Measurements from ENCODE around the gene TMEM132D.

TMEM132D gene

DNA sequence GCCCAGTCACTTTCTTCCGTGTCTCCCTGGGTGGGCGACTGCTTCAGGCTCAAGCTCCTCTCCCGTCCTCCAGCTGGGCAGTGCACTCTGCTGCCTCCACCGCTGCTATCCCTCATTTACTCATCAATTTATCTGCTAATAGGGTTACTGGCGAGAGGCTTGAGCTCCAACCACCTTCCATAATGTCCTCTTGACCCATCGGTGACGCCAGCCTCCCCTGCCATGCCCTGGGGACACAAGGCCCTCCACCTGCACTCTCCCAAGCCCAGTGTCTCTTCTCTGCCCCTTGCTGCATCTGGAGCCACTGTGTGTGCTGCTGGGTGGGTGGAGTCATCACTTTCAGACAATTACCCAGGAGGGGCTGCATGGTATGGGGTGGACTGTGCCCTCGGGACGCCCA lies 78.5 kb downstream of the TMEM132D start:
- DNase-seq, result no peak

DNA sequence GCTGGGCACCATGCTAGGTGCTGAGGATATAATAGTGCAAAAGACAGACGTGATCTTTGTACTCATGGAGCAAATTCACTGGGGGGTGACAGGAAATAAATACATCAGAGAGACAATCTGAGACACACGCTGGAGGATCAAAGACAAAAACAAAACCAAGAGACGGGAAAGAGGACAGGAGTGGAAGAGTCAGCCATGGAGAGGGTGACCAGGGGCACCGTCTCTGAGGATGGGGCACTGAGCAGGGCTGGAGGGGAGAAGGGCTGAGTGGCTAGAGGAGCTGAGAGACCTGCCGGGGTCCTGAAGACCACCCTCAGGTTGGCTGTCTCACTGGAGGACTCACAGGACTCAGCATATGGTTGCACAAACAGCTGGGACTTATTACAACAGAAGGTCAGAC lies 81.9 kb downstream of the TMEM132D start:
- DNase-seq, result no peak

DNA sequence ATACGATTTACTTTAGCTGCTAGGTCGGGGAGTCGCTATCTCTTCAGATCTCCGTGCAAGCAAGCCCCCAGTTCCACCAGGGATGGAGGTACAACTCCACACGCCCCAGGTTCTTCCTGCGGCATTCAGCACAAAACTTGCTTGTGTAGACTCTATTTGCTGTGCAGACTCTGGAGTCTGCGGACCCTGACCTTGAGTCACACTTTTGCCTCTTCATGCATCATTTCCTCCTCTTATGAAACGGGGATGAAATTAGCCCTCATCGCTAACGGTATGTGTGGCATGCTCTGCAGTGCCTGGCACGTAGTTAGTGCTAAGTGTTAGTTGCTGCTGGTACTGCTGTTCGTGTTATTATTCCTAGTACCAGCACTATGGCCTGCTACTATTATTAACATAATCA lies 84.4 kb downstream of the TMEM132D start:
- DNase-seq, result no peak

DNA sequence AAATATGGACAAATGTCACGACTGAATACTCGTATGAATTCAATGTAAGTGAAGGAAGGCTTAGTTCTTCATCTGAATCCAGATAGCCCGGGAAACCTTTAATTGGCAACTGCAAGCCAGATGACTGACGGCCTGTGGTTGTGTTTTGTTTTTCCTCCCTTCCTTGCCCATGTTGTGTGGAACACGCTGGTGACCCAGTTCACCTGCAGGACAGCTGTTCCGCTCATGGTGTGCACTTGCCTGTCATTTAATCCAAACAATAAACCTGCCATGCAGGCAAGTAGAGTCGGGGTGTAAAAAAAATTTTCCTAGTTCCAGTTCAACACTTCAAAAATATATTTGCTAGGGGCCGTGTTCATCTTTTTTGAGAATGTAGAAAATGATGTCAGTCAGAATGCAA lies 88.0 kb downstream of the TMEM132D start:
- no peak for DNase-seq

DNA sequence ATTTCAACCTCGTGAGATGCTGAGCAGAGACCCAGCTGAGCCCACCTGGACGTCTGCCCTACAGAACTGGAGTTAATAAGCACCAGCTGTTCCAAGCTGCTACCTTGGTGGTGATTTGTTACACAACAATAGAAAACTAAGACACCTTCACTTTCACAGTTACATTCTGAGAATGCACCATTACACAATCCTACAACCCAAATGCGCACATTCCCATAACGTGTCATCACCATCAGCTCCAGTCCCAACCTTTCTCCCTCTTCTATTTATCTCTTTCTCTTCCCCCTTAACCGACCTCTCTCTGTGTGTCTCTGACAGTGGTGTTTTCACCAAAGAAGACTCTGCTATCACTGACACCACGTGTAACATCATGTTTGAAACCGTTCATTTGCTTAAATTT lies 91.9 kb downstream of the TMEM132D start:
- DNase-seq, result no peak

DNA sequence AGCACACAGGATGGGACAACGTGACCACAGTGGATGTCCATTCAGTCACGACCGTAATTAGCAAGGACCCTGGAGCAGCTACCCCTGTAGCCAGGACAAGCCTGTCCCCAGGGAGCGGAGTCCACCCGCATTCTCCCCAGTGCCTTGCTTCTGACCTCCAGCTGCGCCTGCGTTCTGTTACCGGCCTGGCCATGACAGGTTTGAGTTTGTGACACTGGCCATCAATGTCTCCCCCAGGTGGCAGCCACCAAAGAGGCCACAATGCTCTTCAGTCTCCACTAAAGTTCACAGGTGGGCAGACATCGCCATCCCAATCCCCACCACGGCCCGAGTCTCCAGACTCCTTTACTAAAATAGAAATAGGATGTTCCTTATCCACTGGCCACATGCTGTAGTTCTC lies 96.7 kb downstream of the TMEM132D start:
- DNase-seq, result no peak

DNA sequence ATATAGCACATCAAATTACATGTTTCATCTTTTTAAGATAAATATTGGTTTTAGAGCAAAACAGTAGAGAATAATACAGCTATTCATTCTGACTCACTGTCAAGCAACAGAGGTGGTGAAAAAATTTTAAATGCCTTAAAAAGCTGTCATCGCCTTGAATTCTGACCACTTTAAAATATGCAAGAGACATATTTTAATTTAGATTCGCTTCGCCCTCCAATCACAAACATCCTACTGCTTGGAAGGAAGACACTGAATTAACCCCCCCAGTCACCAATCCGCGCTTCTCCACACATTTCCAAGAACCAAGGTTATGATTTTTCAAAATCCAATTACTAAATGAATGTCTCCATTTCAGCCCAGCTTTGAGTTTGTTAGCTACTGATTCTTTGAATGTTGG lies 112.4 kb downstream of the TMEM132D start:
- no peak for DNase-seq

DNA sequence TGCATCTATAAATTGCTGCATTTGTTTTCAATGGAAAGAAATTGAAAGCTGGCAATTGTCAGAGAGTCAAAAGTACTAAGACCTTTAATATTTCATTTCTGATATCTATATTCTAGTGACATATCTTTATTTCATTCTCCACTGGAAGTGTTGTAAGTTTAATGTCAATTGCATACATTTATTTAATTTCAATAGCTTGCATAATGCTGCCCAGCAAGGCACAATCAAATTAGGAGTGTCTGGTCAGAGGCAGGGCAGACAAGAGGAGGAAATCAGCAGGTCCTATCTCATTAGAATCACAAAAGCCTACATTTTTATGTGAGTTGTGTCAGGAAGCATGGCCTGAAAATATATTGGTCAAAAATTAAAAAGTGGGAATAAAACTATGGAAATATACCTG lies 112.9 kb downstream of the TMEM132D start:
- no peak for DNase-seq

DNA sequence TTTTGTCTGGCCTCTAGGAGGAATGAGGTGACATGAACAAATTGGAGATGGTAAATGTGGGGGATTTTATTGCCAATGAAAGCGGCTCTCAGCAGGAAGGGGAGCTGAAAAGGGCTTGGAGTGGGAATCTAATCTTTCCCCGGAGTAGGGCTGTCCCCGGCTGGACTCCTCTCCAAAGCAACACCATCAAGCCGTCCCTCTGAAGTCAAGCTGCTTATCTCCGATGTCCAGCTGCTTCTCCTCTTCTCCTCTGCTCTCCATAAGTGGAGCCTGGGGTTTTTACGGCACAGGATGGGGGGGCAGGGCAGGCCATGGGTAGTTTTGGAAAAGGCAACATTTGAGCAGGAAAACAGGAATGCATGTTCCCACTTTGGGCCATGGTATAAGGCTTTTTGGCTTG lies 113.5 kb downstream of the TMEM132D start:
- no peak for DNase-seq

DNA sequence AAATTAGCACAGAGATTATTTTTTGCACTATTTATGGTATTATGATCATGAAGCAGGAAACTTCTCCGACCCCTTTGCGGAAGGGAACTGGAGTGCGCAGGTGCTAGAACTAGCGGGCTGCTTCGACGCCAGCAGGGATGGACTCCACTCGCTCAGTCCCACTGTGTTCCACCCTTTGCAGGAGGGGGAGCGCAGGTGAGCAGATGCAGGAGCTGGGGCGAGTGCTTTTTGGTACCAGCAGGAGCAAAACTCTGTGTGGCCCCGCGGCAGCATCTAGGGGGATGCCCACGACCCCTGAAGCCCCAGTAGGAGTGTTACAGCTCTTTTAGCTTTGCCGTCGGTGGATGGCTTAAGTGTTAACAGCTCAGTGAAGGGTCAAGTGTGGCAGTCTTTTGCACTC lies 113.9 kb downstream of the TMEM132D start:
- DNase-seq, result no peak

DNA sequence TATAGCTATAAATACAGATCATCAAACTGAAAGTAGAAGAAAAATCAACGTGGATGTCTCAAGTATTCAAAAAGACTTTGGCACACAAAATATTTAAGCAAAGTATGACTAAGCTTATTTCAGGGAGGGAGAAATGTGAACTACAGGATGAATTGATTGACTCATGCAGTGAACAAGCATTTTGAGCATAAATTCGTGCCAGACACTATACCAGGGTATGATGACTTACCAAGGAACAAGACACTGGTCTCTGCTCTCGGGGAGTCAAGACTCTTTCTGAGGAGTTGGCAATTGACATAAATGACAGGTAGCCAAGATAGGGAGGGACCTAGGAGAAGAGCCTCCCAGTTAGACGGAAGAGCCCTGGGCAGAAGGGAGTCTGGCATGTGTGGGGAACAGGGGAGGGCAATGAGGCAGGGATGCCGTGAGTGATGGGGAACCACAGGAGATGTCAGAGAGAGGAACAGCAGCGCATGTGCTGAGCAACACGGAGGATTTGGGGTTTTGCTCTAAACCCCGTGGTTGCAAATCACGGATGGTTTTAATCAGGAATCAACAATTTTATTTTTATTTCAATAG lies 115.2 kb downstream of the TMEM132D start:
- DNase-seq, result no peak

DNA sequence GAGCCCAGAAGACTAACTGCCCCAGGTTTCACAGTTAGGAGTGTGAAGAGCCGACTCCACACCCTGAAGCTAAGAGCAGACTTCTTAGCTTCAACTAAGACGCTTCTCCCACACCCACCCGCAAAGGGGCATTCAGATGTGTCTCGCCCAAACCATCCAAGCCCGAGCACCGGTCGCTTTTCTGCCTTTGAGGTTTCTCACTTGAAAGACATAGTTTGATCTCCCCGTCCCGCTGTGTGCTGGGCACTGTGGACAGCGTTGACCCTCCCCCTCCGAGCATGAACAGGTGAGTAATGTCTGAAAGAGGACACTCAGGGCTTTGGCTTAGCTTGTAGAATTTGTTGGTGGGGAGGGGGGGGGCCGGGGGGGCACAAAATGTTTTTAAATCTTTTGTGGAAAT lies 123.8 kb downstream of the TMEM132D start:
- DNase-seq, result no peak

DNA sequence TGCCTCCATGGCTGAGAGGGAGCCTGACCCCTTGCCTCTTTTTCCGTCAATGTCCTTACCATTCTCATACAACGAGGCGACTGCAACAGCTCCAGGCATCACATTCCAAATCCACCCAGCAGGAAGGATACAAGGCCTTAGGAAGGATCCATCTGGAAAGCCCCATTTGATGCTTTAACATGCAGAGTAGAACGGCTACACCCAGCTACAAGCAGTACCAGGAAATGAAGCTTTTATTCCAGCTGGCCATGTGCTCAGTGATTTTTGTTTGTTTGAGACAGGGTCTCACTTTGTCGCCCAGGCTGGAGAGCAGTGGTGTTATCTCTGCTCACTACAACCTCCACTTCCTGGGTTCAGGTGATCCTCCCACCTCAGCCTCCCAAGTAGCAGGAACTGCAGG lies 124.8 kb downstream of the TMEM132D start:
- DNase-seq, result no peak

DNA sequence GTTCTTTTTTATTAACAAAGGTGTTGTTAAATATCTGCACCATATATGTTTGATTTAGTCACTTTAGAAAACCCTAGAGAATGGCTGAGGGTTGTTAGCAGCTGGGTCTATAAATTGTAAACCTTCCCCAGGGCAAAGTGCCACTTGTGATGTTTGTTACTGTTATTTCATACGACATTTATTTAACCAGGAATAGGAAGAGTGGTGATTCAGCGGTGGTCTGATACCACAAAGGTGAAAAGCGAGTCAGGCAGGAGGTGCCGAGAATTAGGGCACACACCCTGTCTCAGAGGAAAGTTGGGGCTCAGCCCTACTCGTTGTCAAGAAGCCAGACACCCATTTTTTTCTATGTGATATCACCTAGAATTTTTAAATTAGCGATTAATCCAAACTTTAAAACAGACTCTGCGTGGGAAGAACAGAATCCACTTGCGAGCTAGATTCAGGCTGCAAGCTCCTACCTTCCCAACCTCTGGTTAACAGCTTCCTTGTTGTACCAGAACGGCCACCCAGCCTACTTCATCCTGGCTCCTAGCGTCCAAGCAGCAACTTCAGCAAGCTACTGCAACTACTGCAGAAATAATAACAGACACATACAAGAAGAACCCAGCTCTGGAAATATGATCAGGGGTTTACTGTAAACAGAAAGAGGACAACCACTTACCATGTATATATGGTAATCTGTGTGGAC lies 126.7 kb downstream of the TMEM132D start:
- DNase-seq, result no peak

DNA sequence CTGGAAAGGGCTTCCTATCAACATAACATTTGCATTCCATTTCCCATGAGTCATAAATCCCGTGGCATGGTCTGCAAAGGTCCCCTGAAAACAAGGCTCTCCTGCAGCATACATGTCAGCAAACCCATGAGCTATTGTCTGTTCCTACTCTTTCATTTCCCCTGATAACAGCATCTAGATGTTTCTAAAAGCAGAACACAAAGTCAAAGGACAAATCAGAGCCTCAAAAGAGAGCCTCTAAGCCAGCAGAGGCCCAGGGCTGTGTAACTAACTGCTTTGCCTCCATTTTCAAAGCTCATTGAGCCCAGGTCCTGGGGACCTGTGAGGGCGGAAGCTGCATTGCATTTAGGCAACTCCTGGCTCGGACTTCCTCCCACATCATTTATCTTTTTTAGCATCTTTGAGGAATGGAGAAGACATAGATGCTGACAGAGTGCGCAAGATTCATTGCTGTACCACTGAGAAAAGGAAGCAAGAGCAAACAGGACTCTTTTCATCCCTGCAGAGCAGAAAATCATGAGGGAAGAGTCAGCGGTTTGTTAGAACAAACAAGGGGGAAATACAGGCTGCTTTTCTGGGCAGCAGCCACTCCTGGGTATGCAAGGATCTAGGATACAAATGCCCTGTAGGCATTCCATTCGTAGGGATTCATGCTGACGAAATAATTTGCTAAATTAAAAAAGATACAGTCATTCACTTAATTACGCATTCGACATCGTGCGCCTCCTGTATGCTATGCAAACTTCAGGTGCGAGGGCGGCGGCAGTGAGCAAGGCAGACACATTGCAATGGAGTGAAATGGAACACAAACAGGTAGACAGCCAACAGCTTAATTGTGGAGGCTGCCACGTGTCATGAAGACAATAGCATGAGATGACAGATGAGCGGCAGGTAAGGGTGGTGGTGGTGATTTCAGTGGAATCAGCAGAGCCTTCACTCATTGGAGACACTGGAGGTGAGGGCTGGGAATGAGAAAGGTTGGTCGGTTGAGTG lies 131.0 kb downstream of the TMEM132D start:
- no peak for DNase-seq

DNA sequence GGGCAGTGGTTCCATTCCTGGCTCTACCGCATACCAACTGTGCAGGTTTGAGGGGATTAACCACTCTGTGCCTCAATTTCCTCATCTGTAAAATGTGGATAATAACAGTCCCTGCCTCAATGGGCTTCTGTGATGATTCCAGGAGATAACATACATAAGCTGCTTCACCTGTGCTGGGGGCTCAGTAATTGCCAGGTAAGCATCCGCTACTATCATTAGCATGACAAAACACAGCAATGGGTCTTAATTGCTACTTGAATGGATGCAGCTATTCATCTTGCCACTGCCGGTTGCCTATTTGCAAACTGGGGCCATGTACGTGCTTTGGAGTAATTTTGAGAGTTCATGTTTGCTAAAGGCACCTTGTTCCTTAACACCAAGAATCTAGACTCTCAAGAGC lies 132.6 kb downstream of the TMEM132D start:
- DNase-seq, result no peak

DNA sequence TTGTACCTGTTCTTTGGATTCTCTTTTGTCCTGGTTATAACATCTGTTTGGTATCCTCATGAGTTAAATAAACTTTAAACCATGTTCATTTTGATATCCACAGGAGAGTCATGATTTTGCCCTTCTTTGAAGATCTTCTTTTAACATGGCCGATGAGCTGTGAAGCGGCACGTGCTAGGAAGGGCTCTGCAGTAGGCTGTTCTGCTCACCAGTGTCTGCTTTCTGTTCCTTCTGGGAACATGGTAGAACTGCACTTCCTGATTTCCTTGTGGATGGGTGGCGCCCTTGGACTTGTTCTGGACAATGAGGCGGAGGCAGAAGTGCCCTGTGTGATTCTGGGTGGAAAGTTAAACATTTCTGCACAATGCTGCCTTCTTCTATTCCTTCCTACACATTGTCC lies 138.1 kb downstream of the TMEM132D start:
- DNase-seq, result no peak

DNA sequence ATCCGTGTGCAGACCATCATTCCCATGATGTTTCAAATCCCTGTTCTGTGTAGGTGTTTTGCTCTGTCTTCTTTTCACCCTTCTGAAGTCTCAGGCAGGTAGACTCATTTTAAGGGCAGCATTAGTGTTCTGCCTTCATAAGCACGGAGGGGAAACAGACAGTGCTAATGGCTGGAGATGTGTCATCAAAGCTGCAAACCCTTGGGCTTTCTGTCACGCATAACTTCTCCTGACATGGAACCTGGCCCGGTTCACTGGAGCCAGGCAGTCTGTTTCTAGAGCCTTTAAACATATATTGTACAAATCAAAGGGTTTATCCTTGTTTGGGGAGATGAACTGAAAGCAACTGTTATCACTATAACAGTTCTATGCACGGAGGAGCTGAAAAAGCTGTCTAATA lies 141.4 kb downstream of the TMEM132D start:
- DNase-seq, result no peak

DNA sequence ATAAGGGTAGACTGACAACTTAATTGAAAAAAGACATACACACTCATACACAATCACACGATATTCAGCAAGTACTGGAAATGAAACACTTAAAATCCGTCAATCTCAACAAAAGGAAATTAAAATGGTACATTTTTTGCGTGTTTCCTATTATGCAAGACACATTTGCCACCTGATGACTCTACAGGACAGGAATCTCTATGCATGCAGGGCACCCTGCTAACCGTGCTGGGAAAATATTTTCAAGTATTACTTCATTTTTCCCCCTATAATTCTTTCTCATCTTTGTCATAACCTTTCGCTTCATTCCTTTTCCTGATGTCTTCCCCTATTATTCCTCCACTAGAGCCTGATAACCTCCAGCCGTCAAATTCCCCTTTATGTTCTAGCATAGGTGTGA lies 150.2 kb downstream of the TMEM132D start:
- DNase-seq, result no peak

DNA sequence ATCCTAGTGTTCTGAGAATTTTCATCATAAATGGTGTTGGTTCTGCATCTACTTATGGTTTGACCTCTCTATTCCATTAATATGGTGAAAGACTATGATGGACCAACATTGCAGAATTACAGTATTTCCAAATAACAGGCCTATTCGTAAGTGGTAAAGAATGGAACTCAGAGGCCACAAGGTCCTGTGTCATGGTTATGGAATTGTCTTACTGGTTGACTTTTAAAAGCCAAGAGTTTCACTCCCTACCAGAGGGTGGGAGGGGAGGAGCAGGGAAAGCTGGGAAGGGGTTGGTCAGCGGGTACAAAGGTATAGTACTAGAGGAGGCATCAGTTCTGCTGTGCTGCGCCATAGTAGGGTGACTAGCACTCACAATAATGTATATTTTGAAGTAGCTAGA lies 153.4 kb downstream of the TMEM132D start:
- no peak for DNase-seq

DNA sequence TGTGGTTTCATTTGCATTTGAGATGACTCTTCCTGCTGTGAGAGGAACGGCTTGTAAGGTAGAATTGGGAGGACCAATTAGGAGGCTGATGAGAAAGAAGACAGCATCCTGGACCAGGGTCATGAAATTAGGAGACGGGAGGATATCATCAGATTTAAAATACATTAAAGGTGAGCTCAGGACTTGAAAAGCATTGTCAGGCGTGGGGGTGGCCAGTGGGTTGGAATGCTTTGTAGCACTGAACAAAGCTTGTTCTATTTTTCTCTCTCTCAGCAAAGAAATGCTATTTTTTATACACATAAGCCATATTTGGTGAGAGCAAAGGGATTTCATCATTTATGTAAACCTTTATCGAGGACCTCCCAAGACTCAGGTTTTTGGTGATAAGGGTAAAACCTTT lies 157.5 kb downstream of the TMEM132D start:
- DNase-seq, result no peak

DNA sequence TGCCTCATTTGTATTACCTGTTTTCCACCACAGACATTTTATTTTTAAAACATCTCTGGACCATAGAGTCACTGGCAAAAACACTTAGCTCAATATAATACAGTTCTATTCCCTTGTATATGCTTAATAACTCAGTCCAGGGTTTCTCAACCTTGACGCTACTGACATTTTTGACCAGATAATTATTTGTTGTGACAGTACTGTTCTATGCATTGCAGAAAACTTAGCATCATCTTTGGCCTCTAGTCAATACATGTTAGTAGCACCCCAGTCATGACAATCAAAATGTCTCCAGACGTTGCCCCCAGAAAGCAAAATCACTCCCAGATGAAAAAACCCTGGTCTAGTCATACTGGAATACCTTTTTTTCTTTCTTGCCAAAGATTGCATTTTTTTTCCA lies 174.7 kb downstream of the TMEM132D start:
- no peak for DNase-seq

DNA sequence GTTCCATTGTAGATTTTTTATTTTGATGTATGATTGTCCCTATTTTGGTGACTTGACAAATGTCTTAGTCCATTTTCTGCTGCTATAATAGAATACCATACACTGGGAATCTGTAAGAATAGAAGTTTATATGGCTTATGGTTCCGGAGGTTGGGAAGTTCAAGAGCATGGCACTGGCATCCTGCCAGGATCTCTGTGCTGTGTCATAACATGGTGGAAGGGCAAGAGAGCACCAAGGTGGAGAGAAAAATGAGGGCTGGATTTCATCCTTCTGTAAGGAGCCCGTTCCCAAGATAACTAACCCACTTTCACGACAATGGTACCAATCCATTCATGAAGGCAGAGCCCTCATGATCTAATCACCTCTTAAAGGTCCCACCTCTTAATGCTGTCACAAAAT lies 176.7 kb downstream of the TMEM132D start:
- DNase-seq, result no peak

DNA sequence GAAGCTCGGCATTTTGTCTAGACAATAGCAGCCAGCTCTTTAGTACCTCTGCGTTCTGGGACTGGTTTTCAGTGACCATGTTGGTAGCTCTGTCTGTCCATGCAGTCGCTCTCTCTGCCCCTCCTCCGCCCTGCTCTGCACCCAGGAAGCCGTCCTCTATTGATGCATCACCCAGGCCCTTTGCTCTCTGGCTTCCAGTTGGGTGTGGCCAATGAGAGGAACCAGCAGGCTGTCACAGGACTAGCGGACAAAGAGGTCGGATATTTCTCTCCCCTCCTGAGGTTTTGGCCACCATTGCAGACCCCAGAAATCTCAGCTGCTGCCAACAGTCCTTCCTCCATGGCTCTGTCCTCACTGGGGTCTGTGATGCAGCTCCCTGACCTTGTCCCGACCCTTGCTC lies 180.6 kb downstream of the TMEM132D start:
- no peak for DNase-seq

All from activated T-cell treated with anti-CD3 and anti-CD28 coated beads, Interleukin-2, amount 50 U/mL, for 48 hours (primary cell).